HG03442 (cell line): ENCODE data around the gene MYOF.
"Not testable (repeated sequence)": the region's sequence is repeated elsewhere in the genome, so short reads cannot be mapped to it uniquely, and the experiment has no call there.

Experiments used
- ATAC-seq: cut with Tn5 transposase; IDR thresholded peaks from one replicate; pipeline ENCODE4 v1.9.1; 2021; ENCODE audit warnings: mild to moderate bottlenecking, moderate library complexity; ENCODE audit not compliant: unreplicated experiment

MYOF gene

GRCh38 chr10:93300288-93300917 is 181.7 kb downstream of the MYOF start:
- no peak for ATAC-seq

GRCh38 chr10:93299606-93300287 is 182.4 kb downstream of the MYOF start:
- ATAC-seq: no peak

- no peak for ATAC-seq
Observed at GRCh38 chr10:93299195-93299594, 182.9 kb downstream of the MYOF start.

- ATAC-seq: no peak
Observed at GRCh38 chr10:93296151-93296550, 186.0 kb downstream of the MYOF start.

- ATAC-seq: no peak
Observed at GRCh38 chr10:93293999-93294398, 188.1 kb downstream of the MYOF start.

- no peak for ATAC-seq
Observed at GRCh38 chr10:93290661-93291354, 191.3 kb downstream of the MYOF start.

- ATAC-seq: no peak
Observed at GRCh38 chr10:93288679-93289634, 193.2 kb downstream of the MYOF start.

- ATAC-seq: no peak
Observed at GRCh38 chr10:93287775-93288174, 194.4 kb downstream of the MYOF start.

- ATAC-seq: not testable (repeated sequence)
Observed at GRCh38 chr10:93284246-93284645, 197.9 kb downstream of the MYOF start.

GRCh38 chr10:93281367-93281720 is 200.8 kb downstream of the MYOF start:
- ATAC-seq: no peak

GRCh38 chr10:93280699-93281366 is 201.3 kb downstream of the MYOF start:
- no peak for ATAC-seq

- ATAC-seq: no peak
Observed at GRCh38 chr10:93280121-93280698, 201.9 kb downstream of the MYOF start.

- no peak for ATAC-seq
Observed at GRCh38 chr10:93277360-93277759, 204.8 kb downstream of the MYOF start.

- no peak for ATAC-seq
Observed at GRCh38 chr10:93274419-93274818, 207.7 kb downstream of the MYOF start.

GRCh38 chr10:93272884-93273675 is 209.1 kb downstream of the MYOF start:
- ATAC-seq: no peak

GRCh38 chr10:93271347-93271746 is 210.8 kb downstream of the MYOF start:
- no peak for ATAC-seq

- no peak for ATAC-seq
Observed at GRCh38 chr10:93269281-93269680, 212.9 kb downstream of the MYOF start.

- ATAC-seq: no peak
Observed at GRCh38 chr10:93268021-93268420, 214.1 kb downstream of the MYOF start.

- peak; percentile 99 for ATAC-seq
Observed at GRCh38 chr10:93267521-93267920, 214.6 kb downstream of the MYOF start.
